ENCODE results near the gene VWA3A. TPM values are rescaled to one million over a fixed set of nuclear protein-coding genes. Genes with fewer than 3 reads are reported as not detected.
"Not testable (repeated sequence)": the region's sequence is repeated elsewhere in the genome, so short reads cannot be mapped to it uniquely, and the experiment has no call there.

VWA3A gene
- total RNA-seq, 2 donors from 2014 or later: 0.67 TPM; not detected in 1

GRCh38 chr16:22103441-22103840 is 11.1 kb downstream of the VWA3A start:
- Mint-ChIP-seq H3K4me3 (no peak overlapping the region), H3K36me3 (no peaks in the 10 kb centered on the region), H3K27ac (no peak overlapping the region), H3K27me3 (no peaks in the 10 kb centered on the region), H3K9me3 (no peaks in the 10 kb centered on the region), H3K4me1 (ENCODE audit: low read depth in 2 of 2) (peaks cover 0 to 4% of the 10 kb centered on the region in 2 donors)
- no peak for ATAC-seq
- DNase-seq (ENCODE audit: low spot score): no peak

DNA sequence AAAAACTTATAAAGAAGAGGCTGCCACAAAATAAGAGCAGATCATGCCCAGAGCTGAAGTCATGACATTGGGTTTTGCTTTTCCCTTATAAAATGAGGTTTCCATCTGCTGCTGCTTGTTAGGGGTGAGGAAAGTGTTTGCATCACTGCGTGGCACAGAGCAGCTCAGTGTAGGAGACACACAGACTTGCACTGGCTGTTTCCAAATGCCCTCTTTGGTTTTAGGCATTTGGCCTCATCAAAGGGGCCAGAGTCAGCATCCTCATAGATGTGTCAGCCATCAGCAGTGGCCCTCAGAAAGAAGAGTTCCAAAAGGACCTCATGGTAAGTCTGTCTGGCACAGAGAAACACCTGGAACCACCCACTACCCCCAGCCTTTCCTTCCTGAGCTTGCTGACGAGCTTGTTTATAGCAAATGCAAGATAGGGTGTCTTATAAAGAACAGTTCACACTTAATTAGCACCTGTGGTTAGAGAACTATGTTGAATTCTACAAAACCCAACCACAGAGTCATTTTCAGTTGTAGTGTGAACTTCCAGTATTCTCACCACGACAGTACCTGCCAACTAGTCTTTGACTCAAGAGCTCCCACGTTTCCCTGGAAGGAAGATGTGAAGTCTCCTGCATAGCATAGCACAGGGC is 17.0 kb downstream of the VWA3A start:
- peak; percentile 40 to 51 for ATAC-seq
- no peak for DNase-seq (ENCODE audit: low spot score)

DNA sequence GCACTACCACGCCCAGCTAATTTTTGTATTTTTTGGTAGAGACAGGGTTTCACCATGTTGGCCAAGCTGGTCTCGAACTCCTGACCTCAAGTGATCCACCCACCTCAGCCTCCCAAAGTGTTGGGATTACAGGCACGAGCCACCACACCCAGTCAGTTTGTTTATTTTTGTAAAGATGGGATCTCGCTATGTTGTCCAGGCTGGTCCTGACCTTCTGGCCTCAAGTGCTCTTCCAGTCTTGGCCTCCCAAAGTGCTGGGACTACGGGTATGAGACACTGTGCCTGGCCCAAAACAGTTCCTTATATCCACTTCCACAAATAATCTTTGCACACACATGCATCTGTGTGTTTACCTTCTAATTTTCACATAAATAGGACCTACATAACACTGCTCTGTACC is 19.3 kb downstream of the VWA3A start:
- peaks cover 19% of the 10 kb centered on the region in 2 donors for H3K4me1 Mint-ChIP-seq (ENCODE audit: low read depth in 2 of 2)
- H3K4me3 Mint-ChIP-seq; H3K9me3 Mint-ChIP-seq; H3K36me3 Mint-ChIP-seq; DNase-seq (ENCODE audit: low spot score); H3K27me3 Mint-ChIP-seq; ATAC-seq; H3K27ac Mint-ChIP-seq: not testable (repeated sequence)

More for the DNA sequence above, 17.0 kb downstream of the VWA3A start:
- Mint-ChIP-seq H3K9me3 (no peaks in the 10 kb centered on the region), H3K4me1 (ENCODE audit: low read depth in 2 of 2) (peaks cover 16 to 19% of the 10 kb centered on the region in 2 donors), H3K4me3 (no peak overlapping the region), H3K27me3 (no peaks in the 10 kb centered on the region), H3K27ac (no peak overlapping the region), H3K36me3 (no peaks in the 10 kb centered on the region)

- Mint-ChIP-seq H3K27me3 (no peaks in the 10 kb centered on the region), H3K9me3 (no peaks in the 10 kb centered on the region), H3K4me3 (no peak overlapping the region), H3K4me1 (ENCODE audit: low read depth in 2 of 2) (peaks cover 0 to 3% of the 10 kb centered on the region in 2 donors), H3K36me3 (no peaks in the 10 kb centered on the region), H3K27ac (no peak overlapping the region)
- ATAC-seq (no peak), DNase-seq (ENCODE audit: low spot score) (no peak)
Observed at GRCh38 chr16:22116095-22116700, 23.9 kb downstream of the VWA3A start.

DNA sequence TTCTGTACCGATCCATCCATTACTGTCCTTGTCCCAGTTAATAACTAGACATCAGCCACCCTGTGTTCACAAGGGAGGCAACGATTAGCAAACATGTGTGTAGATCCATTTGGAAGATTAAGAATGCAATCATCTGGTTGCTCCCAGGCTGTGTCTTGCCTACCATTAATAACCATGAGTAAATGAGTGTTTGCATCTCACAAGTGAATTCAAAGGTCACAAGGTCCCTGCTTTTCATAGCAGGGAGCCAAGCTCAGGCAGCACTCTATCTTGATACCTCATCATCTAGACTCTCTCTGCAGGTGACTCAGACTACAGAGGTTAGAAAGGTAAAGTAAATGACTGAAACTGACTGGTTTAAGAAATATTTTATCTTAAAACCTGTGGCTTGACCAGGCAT is 25.3 kb downstream of the VWA3A start:
- Mint-ChIP-seq H3K4me1 (ENCODE audit: low read depth in 2 of 2) (peaks cover 0 to 3% of the 10 kb centered on the region in 2 donors), H3K9me3 (no peaks in the 10 kb centered on the region), H3K4me3 (no peak overlapping the region), H3K36me3 (no peaks in the 10 kb centered on the region), H3K27me3 (peaks cover 3 to 11% of the 10 kb centered on the region in 2 donors), H3K27ac (no peak overlapping the region)
- no peak for DNase-seq (ENCODE audit: low spot score)
- ATAC-seq: no peak

- ATAC-seq (no peak), DNase-seq (ENCODE audit: low spot score) (no peak)
- Mint-ChIP-seq H3K27ac (no peak overlapping the region), H3K9me3 (no peaks in the 10 kb centered on the region), H3K4me3 (no peak overlapping the region), H3K4me1 (ENCODE audit: low read depth in 2 of 2) (peaks cover 0 to 2% of the 10 kb centered on the region in 2 donors), H3K27me3 (peaks cover 3 to 11% of the 10 kb centered on the region in 2 donors), H3K36me3 (no peaks in the 10 kb centered on the region)
Observed at GRCh38 chr16:22120440-22120839, 28.1 kb downstream of the VWA3A start.

- H3K9me3 Mint-ChIP-seq: no peaks in the 10 kb centered on the region
- ATAC-seq: no peak
- DNase-seq (ENCODE audit: low spot score): no peak
- no peaks in the 10 kb centered on the region for H3K4me1 Mint-ChIP-seq (ENCODE audit: low read depth in 2 of 2)
- H3K27ac Mint-ChIP-seq: no peak overlapping the region
- H3K27me3 Mint-ChIP-seq: peaks cover 3 to 11% of the 10 kb centered on the region in 2 donors
- no peak overlapping the region for H3K4me3 Mint-ChIP-seq
- no peaks in the 10 kb centered on the region for H3K36me3 Mint-ChIP-seq
Observed at GRCh38 chr16:22122239-22122638, 29.9 kb downstream of the VWA3A start.

DNA sequence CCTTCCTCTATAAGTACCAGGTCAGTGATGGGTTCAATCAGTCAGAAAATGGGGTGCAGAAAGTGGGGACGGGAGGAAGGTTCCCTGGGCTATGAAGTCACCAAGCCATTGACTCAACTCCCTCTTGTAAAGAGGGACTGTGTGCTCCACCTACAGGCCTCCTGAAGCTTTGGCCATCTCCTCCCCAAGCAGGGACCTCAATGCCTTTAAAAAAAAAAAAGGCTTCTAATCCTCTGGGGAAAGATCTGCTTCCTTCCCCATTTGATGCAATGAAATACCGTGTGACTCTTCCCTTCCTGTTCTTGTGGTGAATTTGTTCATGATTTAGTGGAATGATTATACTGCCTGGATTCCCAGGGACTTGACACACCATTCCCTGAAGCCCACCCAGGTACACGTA is 30.8 kb downstream of the VWA3A start:
- H3K4me3 Mint-ChIP-seq: no peak overlapping the region
- H3K9me3 Mint-ChIP-seq: no peaks in the 10 kb centered on the region

DNA sequence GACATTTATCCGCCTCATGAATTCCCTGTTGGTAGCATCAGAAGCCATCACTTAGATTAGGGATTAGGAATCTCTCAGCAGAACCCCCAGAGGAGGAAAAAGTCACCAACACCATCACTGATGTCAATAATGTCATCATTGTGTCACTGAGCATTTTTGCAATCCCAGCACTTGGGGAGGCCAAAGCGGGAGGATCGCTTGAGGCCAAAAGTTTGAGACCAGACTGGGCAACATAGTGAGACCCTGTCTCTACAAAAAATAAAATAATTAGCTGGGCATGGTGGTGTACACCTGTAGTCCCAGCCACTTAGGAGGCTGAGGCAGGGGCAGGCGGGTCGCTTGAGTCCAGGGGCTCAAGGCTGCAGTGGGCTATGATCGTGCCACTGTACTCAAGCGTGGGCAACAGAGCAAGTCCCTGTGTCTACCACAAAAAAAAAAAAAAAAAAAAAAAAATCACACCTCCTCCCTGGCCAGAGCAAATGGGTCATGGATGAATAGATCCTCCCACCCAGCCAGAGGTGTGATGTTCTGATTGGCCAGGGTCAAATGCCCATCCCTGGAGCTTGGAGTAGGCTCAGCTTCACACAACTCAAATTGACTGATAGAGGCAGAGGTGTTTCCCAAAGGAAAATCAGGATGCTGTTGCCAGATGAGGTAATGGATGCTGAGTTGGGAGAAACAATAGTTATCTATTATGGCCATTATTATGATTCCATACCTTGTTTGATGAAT is 31.6 kb downstream of the VWA3A start:
- Mint-ChIP-seq H3K4me1 (ENCODE audit: low read depth in 2 of 2) (no peaks in the 10 kb centered on the region), H3K9me3 (no peaks in the 10 kb centered on the region), H3K27me3 (peaks cover 11 to 21% of the 10 kb centered on the region in 2 donors), H3K36me3 (no peaks in the 10 kb centered on the region), H3K27ac (no peak overlapping the region), H3K4me3 (no peak overlapping the region)
- ATAC-seq (no peak), DNase-seq (ENCODE audit: low spot score) (no peak)

More for the DNA sequence above, 30.8 kb downstream of the VWA3A start:
- ATAC-seq (no peak), DNase-seq (ENCODE audit: low spot score) (no peak)
- no peaks in the 10 kb centered on the region for H3K4me1 Mint-ChIP-seq (ENCODE audit: low read depth in 2 of 2)
- H3K36me3 Mint-ChIP-seq: no peaks in the 10 kb centered on the region
- peaks cover 8 to 17% of the 10 kb centered on the region in 2 donors for H3K27me3 Mint-ChIP-seq
- H3K27ac Mint-ChIP-seq: no peak overlapping the region

DNA sequence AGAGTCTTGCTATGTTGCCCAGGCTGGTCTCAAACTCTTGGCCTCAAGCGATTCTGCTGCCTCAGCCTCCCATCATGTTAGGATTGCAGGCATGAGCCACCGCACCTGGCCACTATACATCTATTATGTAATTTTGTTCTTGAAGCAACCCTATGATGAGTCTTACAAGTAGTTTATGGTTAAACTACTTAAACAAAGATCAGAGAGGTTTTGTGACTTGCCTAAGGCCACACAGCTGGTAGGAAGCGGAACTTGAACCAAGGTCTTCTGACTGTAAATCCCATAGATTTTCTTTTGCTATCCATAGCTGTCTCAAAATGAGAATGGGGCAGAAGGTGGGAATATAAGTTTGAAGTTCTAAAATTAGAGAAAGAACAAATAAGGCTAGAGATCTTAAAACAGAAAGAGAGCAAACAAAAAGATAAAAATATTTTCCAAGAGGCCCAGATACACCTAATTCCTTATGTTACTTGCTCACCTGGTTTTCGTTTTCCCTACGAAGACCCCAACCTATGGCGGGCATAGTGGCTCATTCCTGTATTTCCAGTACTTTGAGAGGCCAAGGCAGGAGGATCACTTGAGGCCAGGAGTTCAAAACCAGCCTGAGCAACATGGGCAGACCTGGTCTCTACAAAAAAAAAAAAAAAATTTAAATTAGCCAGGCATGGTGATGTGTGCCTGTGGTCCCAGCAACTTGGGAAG is 32.4 kb downstream of the VWA3A start:
- no peak overlapping the region for H3K4me3 Mint-ChIP-seq
- H3K27ac Mint-ChIP-seq: no peak overlapping the region
- peaks cover 11 to 28% of the 10 kb centered on the region in 2 donors for H3K27me3 Mint-ChIP-seq
- H3K4me1 Mint-ChIP-seq (ENCODE audit: low read depth in 2 of 2): no peaks in the 10 kb centered on the region
- DNase-seq (ENCODE audit: low spot score) (no peak), ATAC-seq (no peak)
- no peaks in the 10 kb centered on the region for H3K9me3 Mint-ChIP-seq
- H3K36me3 Mint-ChIP-seq: no peaks in the 10 kb centered on the region

- peaks cover 11 to 30% of the 10 kb centered on the region in 2 donors for H3K27me3 Mint-ChIP-seq
- no peaks in the 10 kb centered on the region for H3K4me1 Mint-ChIP-seq (ENCODE audit: low read depth in 2 of 2)
- ATAC-seq (peak in 1 of 2 donors; percentile 9), DNase-seq (ENCODE audit: low spot score) (no peak)
- H3K36me3 Mint-ChIP-seq: no peaks in the 10 kb centered on the region
- no peak overlapping the region for H3K4me3 Mint-ChIP-seq
- no peak overlapping the region for H3K27ac Mint-ChIP-seq
- H3K9me3 Mint-ChIP-seq: no peaks in the 10 kb centered on the region
Observed at GRCh38 chr16:22126037-22126558, 33.8 kb downstream of the VWA3A start.

- not testable (repeated sequence) for ATAC-seq; DNase-seq (ENCODE audit: low spot score); H3K9me3 Mint-ChIP-seq; H3K27ac Mint-ChIP-seq; H3K4me3 Mint-ChIP-seq; H3K4me1 Mint-ChIP-seq (ENCODE audit: low read depth in 2 of 2); H3K36me3 Mint-ChIP-seq
- peaks cover 9 to 19% of the 10 kb centered on the region in 2 donors for H3K27me3 Mint-ChIP-seq
Observed at GRCh38 chr16:22128537-22128936, 36.2 kb downstream of the VWA3A start.

- DNase-seq (ENCODE audit: low spot score) (no peak), ATAC-seq (no peak)
- Mint-ChIP-seq H3K4me1 (ENCODE audit: low read depth in 2 of 2) (no peaks in the 10 kb centered on the region), H3K27ac (no peak overlapping the region), H3K36me3 (no peaks in the 10 kb centered on the region), H3K9me3 (no peaks in the 10 kb centered on the region), H3K27me3 (peaks cover 9 to 19% of the 10 kb centered on the region in 2 donors), H3K4me3 (no peak overlapping the region)
Observed at GRCh38 chr16:22130528-22130927, 38.2 kb downstream of the VWA3A start.
